Loucy (cell line): Measurements from ENCODE around the gene RAB11FIP3.

Experiments used
- CTCF ChIP-seq: fragments of 200-600 bp; sonication (generic); conservative IDR thresholded peaks from 2 replicates; pipeline ENCODE4 v1.5.1; 2014; ENCODE audit warnings: mild to moderate bottlenecking, antibody characterized with exemption, low read length
- EZH2phosphoT487 ChIP-seq: fragments of 200-600 bp; IDR thresholded peaks from 2 replicates; pipeline ENCODE4 v1.6.1; 2018; ENCODE audit warnings: antibody characterized with exemption, mild to moderate bottlenecking, moderate library complexity, borderline replicate concordance

- TF ChIP-seq CTCF (no peak), EZH2phosphoT487 (no peak)
Measured at GRCh38 chr16:398561-399339, 26.7 kb upstream of the RAB11FIP3 start.
